Measurements from ENCODE around the gene C11orf86.
"Not testable (repeated sequence)": the region's sequence is repeated elsewhere in the genome, so short reads cannot be mapped to it uniquely, and the experiment has no call there.

Gene C11orf86, protein sequence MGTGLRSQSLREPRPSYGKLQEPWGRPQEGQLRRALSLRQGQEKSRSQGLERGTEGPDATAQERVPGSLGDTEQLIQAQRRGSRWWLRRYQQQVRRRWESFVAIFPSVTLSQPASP

DNA sequence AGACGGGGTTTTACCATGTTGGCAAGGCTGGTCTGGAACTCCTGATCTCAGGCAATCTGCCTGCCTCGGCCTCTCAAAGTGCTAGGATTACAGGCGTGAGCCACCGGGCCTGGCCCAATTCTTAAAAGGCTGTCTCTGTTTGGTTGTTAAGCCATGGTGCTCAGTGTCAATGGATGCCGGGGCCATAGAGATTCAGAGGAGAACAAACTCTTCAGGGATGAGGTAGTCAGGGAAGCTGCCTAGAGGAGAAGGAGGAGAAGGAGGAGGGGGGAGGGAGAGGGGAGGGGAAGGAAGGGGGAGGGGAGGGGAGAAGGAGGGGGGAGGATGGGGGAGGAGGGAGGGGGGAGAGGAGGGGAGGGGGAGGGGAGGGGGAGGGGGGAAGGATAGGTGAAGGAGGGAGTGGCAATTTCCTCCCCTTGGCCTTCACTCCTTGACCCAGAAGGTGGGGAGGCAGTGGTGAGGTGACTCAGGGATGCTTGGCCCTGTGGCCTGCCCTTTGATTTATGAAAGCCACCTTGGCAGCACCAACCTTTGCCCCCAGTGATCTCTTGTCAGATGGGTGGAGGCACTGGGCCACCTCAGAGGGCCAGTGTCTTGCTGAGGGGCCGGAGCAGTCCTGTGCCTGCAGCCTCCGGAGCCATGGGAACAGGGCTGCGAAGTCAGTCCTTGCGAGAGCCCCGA, at the start of gene C11orf86:
Gene C11orf86 (plus strand): TSS at position 581 of the 681 bp plus-strand sequence. CDS start 59 bp downstream, at position 640.
- DNase-seq (ENCODE audit: low spot score), result no peak

DNA sequence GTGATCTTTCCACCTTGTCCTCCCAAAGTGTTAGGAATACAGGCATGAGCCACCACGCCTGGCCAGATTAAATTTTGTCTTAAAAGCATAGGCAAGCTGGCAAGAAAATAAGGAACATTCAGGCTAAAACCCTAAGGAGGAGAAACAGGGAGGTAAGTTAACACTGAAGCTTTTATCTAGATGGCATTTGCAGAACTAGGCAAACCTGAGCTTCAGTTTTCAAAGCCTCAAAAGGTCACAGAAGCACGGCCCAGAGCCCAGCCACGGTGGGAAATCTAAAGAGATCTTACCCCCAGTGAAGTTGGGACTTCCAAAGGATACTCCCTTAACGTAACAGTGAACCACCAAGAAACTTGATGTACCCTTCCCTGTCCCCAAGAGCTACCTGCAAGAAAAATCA, 45.4 kb upstream of the C11orf86 start:
- DNase-seq (ENCODE audit: low spot score), result no peak

DNA sequence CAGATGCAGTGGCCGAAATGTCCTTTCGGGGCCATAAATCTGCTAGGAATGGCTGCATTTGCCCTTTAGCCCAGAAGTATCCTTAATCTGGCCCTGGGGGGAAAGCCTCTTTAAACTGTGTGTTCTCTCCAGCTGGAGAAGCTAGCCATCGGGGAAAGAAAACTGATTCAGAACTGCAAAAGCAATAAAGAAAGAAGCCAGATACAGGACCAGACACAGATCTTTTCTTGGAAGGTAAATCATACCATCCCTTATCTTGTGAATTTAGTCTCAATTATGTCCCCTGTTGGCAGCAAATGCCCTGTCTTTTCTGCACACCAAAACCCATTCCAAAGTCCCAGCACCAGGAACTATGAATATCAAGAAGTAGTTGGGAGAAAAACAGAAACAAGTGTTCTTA, 42.6 kb upstream of the C11orf86 start:
- no peak for DNase-seq (ENCODE audit: low spot score)

DNA sequence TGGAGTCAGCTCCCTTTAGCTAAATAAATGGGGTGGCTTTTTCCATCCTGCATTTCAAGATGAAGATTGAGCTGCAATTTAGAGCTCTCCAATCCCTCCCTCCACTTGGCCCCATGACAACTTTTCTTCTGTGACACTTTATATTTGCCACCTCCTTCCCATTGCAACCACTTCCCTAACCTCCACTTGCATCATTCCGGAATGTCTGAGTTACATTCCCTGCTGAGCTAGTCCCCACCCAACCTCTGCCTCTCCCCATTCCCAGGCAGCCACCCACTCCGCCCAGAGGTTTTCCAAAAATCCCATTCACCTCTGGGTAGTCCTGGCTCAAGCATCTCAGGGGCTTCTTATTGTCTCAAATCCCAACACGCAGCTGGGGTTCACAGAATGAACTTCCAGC, 41.6 kb upstream of the C11orf86 start:
- DNase-seq (ENCODE audit: low spot score), result no peak

DNA sequence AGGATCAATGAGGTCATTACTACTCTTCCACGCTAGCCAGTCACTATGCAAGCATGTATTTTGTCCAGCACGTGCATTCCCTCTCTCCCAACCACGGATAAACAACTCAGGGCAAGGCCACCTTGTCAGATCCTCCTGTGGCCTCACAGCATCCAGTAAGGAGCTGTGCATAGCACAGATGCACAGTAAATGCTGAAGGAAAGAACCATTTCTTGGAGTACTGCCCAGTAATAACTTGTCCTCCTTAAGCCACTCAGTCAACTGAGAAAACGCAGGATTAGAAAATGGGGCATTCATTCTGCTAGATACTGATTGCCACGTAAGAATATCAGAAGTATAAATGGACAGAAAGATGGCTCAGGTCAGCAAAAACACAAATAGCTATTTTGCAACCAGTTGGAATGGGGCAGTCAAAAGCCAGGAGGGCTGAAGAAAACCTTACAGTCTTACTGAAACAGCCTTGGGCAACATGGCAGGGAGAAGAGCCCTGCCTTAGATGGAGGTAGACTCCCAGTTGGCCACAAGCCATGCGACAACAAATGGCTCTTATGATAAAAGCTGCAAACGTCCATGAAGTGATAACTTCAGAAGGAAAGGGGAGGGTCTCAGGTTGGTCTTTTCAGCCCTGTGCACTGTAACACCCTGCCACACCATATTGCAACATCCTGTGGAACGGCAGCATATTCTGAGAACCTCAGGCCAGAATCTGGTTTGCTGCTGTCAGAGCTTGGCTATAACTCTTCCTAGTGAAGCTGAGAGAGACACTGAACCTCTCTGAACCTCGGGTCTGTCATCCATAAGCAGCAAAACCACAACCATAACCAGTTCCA, 39.9 kb upstream of the C11orf86 start:
- DNase-seq (ENCODE audit: low spot score), result no peak

DNA sequence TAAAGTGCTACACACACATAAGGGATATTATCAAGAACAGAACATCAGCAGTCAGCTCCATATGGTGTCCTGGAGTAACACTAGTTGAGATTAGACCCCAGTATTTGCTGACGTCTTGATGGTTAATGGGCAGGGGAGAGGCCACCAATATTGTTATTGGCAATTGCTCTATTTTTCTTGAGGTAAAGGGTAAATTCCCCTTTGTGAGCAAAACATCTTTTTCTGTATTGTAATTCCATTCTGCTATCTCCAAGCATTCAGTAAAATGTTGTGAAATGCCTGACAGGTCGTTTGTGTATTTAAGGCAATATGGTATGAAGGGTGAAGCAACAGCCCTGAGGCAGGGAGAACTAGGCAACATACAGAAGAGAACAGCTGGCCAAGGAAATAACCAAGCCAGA, 38.8 kb upstream of the C11orf86 start:
- DNase-seq (ENCODE audit: low spot score), result no peak

DNA sequence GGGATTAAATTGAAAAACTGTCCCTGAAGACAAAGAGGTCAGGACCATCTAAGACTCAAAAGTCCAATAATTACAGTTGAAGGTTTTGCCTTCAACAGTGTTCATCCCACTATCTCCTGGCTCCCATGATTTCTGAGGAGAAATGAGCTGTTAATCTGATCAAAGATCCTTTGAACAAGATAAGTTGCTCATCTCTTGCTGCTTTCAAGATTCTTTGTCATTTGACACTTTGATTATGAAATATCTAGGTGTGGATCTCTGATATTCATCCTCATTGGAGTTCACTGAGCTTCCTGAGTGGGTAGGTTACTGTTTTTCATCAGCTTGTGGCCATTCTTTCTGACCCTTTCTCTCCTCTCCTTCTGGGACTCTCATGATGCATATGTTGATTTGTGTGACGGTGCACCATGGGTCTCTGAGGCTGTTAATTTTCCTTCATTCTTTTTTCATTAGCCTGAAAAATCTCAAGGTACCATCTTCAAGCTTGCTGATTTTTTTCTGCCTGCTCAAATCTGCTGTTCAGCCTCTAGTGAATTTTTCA, 37.8 kb upstream of the C11orf86 start:
- DNase-seq (ENCODE audit: low spot score), result no peak

DNA sequence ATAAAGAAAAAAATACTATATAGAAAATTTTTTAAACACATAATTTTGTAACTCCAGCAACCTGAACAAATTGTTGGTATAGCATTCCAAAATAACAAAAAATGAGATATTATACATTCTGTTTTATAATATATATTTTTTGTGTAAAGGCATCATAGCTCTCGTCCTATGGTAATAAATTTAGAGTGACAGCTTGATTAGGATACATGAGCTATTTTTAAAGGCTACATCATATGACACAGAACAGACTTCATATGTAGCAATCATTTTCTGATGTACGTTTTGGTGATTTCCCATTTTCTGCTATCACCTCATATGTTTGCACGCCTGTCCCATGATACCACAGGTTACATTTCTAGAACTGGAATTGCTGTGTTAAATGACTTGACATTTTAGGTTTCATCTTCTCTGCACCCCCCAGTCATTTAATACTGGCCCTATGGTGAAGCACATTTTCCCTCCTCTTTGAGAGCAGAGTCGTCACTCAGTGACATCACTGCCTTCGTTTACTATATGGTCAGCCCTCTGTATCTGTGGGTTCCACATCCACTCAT, 36.4 kb upstream of the C11orf86 start:
- DNase-seq (ENCODE audit: low spot score), result no peak

DNA sequence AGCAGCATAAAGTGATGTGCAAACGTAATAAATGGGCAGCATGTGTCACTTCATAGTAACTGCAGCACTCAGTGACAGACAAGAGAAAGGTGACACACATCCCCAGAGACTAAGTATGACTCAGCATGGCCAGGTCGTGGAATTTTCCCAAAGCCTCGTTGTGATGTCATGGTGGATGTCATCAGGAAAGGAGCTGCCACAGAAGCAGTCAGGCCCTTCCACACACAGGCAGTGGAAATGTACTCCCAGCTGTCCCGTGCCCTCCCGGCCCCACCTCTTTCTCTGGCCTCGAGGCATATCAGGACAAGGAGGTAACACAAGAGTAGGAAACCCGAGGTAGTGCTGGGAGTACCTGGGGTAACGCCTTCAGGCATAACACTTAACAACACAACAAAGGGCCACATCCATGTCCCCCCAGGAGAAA, 25.0 kb upstream of the C11orf86 start:
- no peak for DNase-seq (ENCODE audit: low spot score)

DNA sequence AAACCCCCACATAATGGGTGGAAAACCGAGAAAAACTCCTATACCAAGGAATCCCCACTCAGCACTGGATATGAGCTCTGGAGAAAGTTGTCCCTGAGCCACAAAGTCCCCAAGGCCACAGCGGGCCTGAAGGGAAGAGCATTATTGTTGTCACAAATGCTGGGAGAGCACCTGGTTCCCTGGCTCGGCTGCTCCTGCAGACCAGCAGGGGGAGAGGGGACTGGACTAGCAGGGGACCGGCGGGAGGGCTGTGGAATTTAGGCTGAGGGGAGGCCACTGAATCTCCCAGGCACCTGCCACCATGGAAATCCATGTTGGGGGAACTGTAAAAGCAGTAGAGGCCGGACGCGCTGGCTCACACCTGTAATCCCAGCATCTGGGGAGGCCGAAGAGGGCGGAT, 24.0 kb upstream of the C11orf86 start:
- no peak for DNase-seq (ENCODE audit: low spot score)

DNA sequence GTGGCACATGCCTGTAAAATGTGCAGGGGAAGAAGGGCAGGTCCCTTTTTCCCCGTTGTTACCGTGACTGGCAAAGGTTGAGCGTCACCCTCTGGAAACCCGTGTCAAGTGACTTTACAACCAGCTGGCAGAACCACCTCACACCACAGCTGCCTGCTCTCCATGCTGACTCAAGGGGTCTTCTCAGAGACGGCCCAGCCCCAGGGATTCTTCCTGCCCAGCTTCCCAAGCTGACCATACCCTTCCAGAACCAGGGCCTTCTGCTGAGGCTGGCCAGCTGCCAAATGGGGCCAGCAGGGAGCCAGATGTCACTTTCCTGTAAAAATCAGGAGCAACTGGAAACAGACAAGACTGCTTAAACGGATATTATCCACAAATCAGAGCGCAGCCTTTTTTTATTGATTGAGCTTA, 23.2 kb upstream of the C11orf86 start:
- DNase-seq (ENCODE audit: low spot score), result no peak

DNA sequence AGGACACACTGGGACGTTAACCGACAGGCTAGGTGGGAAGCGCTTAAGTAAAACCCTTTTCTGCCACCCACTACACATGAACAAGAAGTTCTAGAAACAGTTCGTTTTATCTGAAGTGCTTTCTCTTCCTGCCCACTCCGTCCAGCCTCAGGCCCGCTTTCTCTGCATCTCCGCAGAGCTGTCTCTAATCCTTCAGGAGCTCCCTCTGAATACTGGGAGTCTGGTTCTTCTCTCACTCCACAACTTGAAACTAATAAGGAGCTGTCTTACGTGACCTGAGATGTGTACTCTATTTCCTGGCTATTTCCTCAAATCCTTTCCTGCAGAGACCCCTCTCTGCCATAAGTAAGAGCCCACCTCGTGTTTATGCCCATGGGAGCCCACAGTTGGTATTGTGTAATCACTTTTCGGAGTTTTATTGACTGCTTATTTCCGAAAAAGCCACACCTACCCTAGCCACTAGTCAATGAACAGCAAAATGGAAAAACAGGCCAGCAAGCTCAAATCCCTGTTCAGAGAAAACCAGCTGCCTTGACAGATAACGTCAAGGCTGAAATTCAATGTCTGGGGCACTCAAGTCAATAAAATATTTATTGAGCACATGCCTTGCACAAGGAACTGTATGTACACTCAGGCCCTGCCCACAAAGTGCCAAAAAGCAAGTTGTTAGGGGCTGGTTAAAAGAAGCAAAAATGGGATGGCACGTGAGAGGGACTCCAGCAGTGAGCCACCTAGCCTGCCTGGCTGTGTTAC, 21.8 kb upstream of the C11orf86 start:
- no peak for DNase-seq (ENCODE audit: low spot score)

DNA sequence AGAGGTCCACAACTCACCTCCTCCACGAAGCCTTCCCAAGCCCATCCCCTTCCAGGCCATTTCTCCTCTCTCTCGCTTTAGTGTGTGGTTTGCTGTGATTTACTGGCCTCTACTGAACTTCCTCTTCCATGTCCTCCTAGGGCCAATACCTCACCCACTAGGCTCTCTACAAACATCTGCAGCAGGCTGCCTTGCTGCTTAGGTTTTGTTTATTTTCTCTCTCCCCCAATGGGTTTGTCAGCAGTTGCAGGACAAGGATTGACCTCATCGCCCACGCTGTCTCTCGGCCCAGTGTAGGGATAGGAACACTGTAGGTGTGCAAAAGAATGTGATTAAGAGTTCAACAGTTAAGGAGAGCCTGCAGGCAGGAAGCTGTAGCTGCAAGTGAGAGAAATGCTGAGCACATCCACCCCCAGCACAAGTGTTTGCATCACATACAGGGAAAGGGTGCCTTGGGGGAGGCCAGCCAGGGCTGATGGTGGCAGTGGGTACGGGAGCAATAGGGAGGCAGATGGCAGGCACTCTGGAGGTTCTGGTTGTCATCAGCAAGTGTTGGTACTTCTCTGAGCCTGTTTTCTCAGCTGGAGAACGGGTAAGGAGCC, 18.3 kb upstream of the C11orf86 start:
- no peak for DNase-seq (ENCODE audit: low spot score)

DNA sequence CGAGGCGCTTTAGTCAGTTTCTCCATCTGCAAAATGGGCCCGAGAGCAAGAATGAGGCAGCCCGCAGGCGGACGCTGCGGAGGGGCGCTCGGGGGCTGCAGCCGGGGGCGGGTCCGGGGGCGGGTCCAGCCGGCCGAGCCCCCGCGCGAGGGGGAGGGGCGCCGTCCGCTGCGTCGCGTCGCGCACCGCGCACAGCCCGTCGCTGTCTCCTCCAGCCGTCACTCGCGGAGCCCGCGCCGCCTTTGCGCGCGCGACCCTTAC, 17.2 kb upstream of the C11orf86 start:
- no peak for DNase-seq (ENCODE audit: low spot score)

DNA sequence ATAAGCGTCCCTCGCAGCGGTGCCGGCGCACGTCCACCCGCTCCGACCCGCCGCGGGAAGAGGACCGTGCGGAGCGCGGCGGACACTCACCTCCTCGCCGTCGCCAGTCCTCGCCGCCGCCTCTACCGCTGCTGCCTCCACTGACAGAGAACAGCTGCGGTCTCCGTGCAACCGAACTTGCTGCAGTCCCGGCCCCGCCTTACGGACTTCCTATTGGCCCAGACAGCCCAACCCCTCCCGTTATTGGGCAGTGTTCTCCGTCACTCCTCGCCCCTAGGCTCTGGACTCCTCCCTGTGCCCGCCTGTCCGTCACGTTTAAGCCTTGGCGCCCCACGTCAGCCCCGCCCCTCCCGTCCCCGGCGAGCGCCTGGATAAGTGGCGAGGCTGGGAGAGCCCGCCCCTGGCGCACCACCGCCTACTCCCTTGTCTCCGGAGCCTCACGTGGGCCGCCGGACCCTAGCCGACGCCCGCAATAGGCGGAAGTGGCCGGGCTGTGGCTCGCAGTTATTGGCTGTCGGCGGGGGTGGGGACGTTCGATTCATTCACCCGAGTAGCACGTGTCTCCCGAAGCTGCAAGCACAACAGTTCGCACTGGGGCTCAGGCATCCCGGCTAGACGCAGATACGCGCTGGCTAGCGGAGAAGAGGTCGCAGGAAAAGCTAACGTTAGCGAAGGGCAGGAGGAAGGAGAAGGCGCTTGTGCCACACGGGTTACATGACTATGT, 16.7 kb upstream of the C11orf86 start, which contains the start of gene PC:
Gene PC (minus strand): TSS at position 152 of the 724 bp plus-strand sequence. CDS start 86,224 bp downstream, outside the sequence.
- DNase-seq (ENCODE audit: low spot score), result peak; percentile 99

DNA sequence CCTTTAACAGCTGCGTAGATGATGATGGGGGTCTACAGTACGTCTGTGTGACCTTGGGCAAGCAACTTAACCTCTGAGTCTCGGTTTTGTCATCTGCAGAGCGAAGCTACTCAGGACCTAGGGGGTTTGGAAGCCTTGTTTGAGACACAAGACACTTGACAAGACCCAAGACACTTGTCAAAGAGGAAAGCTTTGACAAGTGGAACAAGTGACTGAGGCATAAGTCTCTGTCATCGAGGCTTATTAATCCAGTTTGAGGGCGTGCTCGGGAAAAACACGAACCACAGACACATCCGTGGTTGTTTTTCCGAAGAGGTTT, 16.2 kb upstream of the C11orf86 start:
- no peak for DNase-seq (ENCODE audit: low spot score)

DNA sequence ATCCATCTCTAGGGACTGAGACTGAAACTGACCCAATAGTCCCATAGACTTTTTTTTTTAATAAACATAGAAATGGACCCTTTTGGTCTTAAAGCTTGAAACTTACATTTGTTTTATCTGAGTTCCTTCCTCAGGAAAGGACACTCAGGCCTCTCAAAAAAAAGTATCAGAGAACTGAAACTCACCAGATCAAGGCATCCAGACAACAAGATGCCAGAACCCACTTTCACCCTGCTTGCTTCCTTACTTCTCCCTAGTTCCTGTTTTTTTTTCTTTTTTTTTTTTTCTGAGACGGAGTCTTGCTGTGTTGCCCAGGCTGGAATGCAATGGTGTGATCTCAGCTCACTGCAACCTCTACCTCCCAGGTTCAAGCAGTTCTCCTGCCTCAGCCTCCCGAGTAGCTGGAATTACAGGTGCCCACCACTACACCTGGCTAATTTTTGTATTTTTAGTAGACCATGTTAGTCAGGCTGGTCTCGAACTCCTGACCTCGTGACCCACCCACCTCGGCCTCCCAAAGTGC, 13.4 kb upstream of the C11orf86 start:
- not testable (repeated sequence) for DNase-seq (ENCODE audit: low spot score)

DNA sequence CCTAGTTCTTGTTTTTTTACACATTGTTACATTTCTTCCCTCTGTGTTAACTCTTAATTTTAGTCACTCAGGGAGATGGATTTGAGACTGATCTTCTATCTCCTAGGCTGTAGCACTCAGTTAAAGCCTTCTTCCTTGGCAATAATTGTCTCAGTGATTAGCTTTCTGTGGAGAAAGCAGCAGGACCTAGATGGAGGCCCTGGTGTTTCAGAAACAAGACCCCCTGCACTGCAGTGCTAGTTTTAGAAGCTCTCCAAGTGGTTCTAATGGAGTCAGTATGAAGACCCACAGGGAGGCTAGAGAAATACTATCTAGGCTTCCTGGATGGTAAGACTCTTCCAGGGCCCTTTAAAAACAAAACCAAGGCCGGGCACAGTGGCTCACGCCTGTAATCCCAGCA, 12.9 kb upstream of the C11orf86 start:
- no peak for DNase-seq (ENCODE audit: low spot score)

DNA sequence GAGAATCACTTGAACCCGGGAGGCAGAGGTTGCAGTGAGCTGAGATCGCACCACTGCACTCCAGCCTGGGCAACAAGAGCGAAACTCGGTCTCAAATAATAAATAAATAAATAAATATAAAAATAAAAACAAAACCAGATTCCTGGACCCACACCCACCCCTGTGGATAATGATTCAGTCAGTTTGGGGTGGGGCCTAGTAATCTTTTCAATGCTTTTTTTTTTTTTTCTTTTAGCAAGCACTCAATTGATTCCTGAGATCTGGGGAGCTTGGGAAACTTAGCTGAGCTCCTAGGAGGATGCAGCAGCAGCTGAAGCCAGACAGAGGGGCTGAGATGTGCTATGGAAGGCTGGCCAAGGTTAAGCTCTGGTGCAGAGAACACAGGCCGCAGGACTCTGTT, 12.3 kb upstream of the C11orf86 start:
- no peak for DNase-seq (ENCODE audit: low spot score)

DNA sequence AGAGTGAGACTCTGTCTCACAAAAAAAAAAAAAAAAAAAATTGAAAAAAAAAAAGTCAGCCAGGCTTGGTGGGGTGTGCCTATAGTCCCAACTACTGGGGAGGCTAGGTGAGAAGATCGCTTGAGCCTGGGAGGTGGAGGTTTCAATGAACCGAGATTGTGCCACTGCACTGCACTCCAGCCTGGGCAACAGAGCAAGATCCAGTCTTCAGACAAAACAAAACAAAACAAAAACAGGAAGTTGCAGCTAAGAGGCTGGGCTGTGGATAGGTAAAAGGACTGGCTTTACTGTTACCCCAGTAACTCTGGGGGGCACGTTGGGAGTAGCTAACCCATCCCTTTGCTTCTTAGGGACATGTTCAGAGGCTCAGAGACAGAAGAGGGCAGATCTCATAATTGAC, 10.6 kb upstream of the C11orf86 start:
- DNase-seq (ENCODE audit: low spot score), result no peak

DNA sequence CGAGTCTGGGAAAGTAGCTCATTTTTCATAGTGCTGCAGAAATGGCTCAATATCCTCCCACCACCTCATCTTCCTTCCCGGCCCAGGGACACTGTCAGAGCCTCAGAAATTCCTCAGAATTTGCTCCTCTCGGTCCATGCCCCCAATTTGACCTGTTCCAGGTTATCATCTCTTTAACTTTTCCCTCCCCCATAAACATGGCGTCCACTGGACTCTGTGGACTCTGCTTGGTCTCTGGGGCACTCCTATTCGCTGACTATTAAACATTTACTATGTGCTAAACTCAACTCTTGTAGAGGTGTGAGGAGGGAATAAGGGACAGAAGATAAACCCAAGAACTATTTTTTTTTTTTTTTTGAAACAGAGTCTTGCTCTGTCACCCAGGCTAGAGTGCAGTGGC, 8.8 kb upstream of the C11orf86 start:
- no peak for DNase-seq (ENCODE audit: low spot score)

Data from left forelimb (tissue), 1 donor.